GM18861 (cell line): ENCODE results near the gene CADPS2.

Source experiments
- ATAC-seq: cut with Tn5 transposase; IDR thresholded peaks from one replicate; pipeline ENCODE4 v1.9.1; 2021; ENCODE audit not compliant: unreplicated experiment

The CADPS2 gene

GRCh38 chr7:122618585-122619189, 267.6 kb downstream of the CADPS2 start:
- ATAC-seq: no peak

GRCh38 chr7:122616951-122617350, 269.3 kb downstream of the CADPS2 start:
- no peak for ATAC-seq

GRCh38 chr7:122605929-122606328, 280.3 kb downstream of the CADPS2 start:
- no peak for ATAC-seq

- ATAC-seq: no peak
Measured at GRCh38 chr7:122604251-122604650, 282.0 kb downstream of the CADPS2 start.

GRCh38 chr7:122602800-122603199, 283.5 kb downstream of the CADPS2 start:
- ATAC-seq: no peak

- ATAC-seq: no peak
Measured at GRCh38 chr7:122600630-122601029, 285.6 kb downstream of the CADPS2 start.

- ATAC-seq: no peak
Measured at GRCh38 chr7:122600042-122600441, 286.2 kb downstream of the CADPS2 start.

GRCh38 chr7:122597277-122597676, 289.0 kb downstream of the CADPS2 start:
- ATAC-seq: no peak

GRCh38 chr7:122595885-122596284, 290.4 kb downstream of the CADPS2 start:
- ATAC-seq: no peak

GRCh38 chr7:122588621-122589020, 297.6 kb downstream of the CADPS2 start:
- ATAC-seq: no peak

GRCh38 chr7:122584676-122585251, 301.5 kb downstream of the CADPS2 start:
- no peak for ATAC-seq

- ATAC-seq: no peak
Measured at GRCh38 chr7:122578350-122578749, 307.9 kb downstream of the CADPS2 start.

GRCh38 chr7:122577449-122578003, 308.7 kb downstream of the CADPS2 start:
- ATAC-seq: no peak

- ATAC-seq: no peak
Measured at GRCh38 chr7:122572706-122573105, 313.6 kb downstream of the CADPS2 start.

GRCh38 chr7:122561326-122561725, 324.9 kb downstream of the CADPS2 start:
- ATAC-seq: no peak

GRCh38 chr7:122556873-122557542, 329.3 kb downstream of the CADPS2 start:
- no peak for ATAC-seq

- ATAC-seq: no peak
Measured at GRCh38 chr7:122556219-122556618, 330.0 kb downstream of the CADPS2 start.

- no peak for ATAC-seq
Measured at GRCh38 chr7:122553761-122554160, 332.5 kb downstream of the CADPS2 start.

GRCh38 chr7:122552769-122553168, 333.5 kb downstream of the CADPS2 start:
- no peak for ATAC-seq

GRCh38 chr7:122550545-122550944, 335.7 kb downstream of the CADPS2 start:
- ATAC-seq: no peak

GRCh38 chr7:122549578-122549977, 336.7 kb downstream of the CADPS2 start:
- no peak for ATAC-seq

GRCh38 chr7:122546496-122546895, 339.8 kb downstream of the CADPS2 start:
- no peak for ATAC-seq
